BJ (cell line): Measurements from ENCODE around the gene RFC3. TPM values are rescaled to one million over a fixed set of nuclear protein-coding genes. Genes with fewer than 3 reads are reported as not detected.
A peak's percentile ranks its signal among the peaks of the same experiment; 100 is the strongest.

ENCODE experiments used
- CTCF ChIA-PET: fragments of 350-600 bp; formaldehyde crosslinking; extraction: SDS; loops from one replicate; lab custom pipeline; 2021; ENCODE audit warnings: antibody characterized with exemption, inconsistent platforms; lab: Yijun Ruan, JAX
- POLR2A ChIA-PET: fragments of 300-600 bp; sonication (Branson Sonifier 250); formaldehyde crosslinking; extraction: SDS; loops from one replicate; lab custom pipeline; 2021; ENCODE audit warnings: antibody characterized with exemption; lab: Charles Lee
- DNase-seq: peaks from one replicate; pipeline ENCODE4 v3.0.0-alpha.2; 2011; ENCODE audit warnings: low read depth
- H3K27me3 ChIP-seq: 2 replicates; pipeline ENCODE4 v1.6.0; 2011; ENCODE audit warnings: low read length; ENCODE audit not compliant: control insufficient read depth, insufficient read depth
- H3K36me3 ChIP-seq: 2 replicates; pipeline ENCODE4 v1.5.1; 2011; ENCODE audit warnings: low read length; ENCODE audit not compliant: control insufficient read depth, insufficient read depth
- H3K4me3 ChIP-seq: 2 replicates; pipeline ENCODE4 v1.5.1; 2011; ENCODE audit warnings: low read depth, mild to moderate bottlenecking, control low read depth, low read length
- CTCF ChIP-seq: IDR thresholded peaks from 2 replicates; pipeline ENCODE4 v1.5.1; 2011; ENCODE audit warnings: low read depth, mild to moderate bottlenecking, control low read depth, inconsistent platforms, low read length, moderate library complexity; ENCODE audit not compliant: insufficient read depth
- polyA plus RNA-seq: library from polyadenylated mRNA; depleted of rRNA; stranded (reverse); fragments of >200 nt; gene quantifications from 2 replicates; pipeline ENCODE4 v1.2.3, GENCODE V29; 2011

Gene RFC3
- polyA plus RNA-seq, 1 experiment = 4.6 TPM

DNA sequence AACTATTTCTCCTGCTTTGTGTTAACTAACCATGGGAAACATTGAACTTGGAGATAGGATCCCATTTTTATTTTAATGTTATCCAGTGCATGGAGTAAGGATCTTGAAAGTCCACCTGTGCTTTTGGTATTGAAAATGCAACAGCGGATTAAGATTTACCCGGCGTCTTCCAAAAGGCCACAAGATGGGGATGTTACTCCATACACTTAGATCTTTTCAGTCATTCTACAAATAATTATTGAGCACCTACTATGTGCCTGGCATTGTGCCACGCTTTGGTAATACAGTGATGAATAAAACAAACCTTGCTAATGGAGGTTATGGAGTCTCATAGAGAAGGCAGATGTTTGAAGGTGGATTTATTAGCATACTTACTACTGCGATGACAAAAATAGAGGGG lies 56.9 kb downstream of the RFC3 start:
- POLR2A ChIA-PET = no interaction called here
- DNase-seq = no peak
- 0 out of 2 replicates have a peak, but pooled peaks have one; percentile 24 for TF ChIP-seq CTCF
- Histone ChIP-seq H3K4me3 (no peak overlapping the region), H3K27me3 (no peaks in the 10 kb centered on the region), H3K36me3 (no peaks in the 10 kb centered on the region)
- CTCF ChIA-PET = no interaction called here

GRCh38 chr13:33875618-33876401 lies 57.9 kb downstream of the RFC3 start:
- DNase-seq = no peak
- POLR2A ChIA-PET = no interaction called here
- TF ChIP-seq CTCF = no peak

GRCh38 chr13:33876716-33877394 lies 58.9 kb downstream of the RFC3 start:
- DNase-seq = no peak
- H3K36me3 ChIP-seq = no peaks in the 10 kb centered on the region
- CTCF ChIA-PET = interaction anchor here (0.9 to 2.6 kb wide), 3 partner anchors 9 to 19 kb away, joined by 4 to 8 read pairs (median 4); no protein-coding TSS in a partner anchor
- TF ChIP-seq CTCF = no peak
- H3K4me3 ChIP-seq = no peak overlapping the region
- POLR2A ChIA-PET = no interaction called here
- no peaks in the 10 kb centered on the region for H3K27me3 ChIP-seq

More at GRCh38 chr13:33875618-33876401, 57.9 kb downstream of the RFC3 start:
- H3K27me3 ChIP-seq = no peaks in the 10 kb centered on the region
- no peaks in the 10 kb centered on the region for H3K36me3 ChIP-seq
- CTCF ChIA-PET = no interaction called here
- H3K4me3 ChIP-seq = no peak overlapping the region

DNA sequence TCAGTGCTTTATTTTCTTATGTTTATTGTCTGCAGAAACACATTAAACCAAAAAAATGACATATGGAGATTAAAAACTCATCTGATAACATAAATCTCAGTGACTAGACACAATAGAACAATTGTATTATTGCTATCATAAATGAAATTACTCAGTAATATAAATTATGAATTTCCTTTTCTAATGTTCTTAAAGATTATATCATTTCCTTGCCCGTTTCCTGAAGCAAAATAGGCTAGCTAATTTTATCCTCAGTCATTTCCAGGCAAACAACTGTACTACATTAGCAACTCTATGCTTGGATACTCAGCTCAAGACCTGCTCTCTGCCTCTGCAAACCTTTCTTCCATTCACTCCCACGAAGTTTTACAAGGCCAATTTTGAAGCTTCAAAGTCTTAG lies 61.2 kb downstream of the RFC3 start:
- no peak for TF ChIP-seq CTCF
- DNase-seq = no peak
- ChIA-PET CTCF (interaction anchor here (1.1 to 2.6 kb wide), 2 partner anchors 10 to 13 kb away, joined by 3 to 8 read pairs; no protein-coding TSS in a partner anchor), POLR2A (no interaction called here)
- Histone ChIP-seq H3K27me3 (no peaks in the 10 kb centered on the region), H3K4me3 (no peak overlapping the region), H3K36me3 (no peaks in the 10 kb centered on the region)

- CTCF ChIA-PET = no interaction called here
- TF ChIP-seq CTCF = no peak
These were observed 64.9 kb downstream of the RFC3 start for GRCh38 chr13:33882804-33883203.

More at GRCh38 chr13:33882804-33883203, 64.9 kb downstream of the RFC3 start:
- H3K27me3 ChIP-seq = no peaks in the 10 kb centered on the region
- no peaks in the 10 kb centered on the region for H3K36me3 ChIP-seq
- no peak overlapping the region for H3K4me3 ChIP-seq
- POLR2A ChIA-PET = no interaction called here
- no peak for DNase-seq
